HG02884 (cell line): ENCODE results near the gene SLC44A2.
A peak's percentile ranks its signal among the peaks of the same experiment; 100 is the strongest.

ENCODE experiments used
- ATAC-seq: cut with Tn5 transposase; IDR thresholded peaks from one replicate; pipeline ENCODE4 v1.9.1; 2021; ENCODE audit warnings: mild to moderate bottlenecking, moderate library complexity; ENCODE audit not compliant: unreplicated experiment

Gene SLC44A2

GRCh38 chr19:10625003-10625761 lies at the start of gene SLC44A2:
TSS of gene SLC44A2 (plus strand) at chr19:10625553. CDS start at chr19:10625634, 81 bp downstream.
- no peak for ATAC-seq

DNA sequence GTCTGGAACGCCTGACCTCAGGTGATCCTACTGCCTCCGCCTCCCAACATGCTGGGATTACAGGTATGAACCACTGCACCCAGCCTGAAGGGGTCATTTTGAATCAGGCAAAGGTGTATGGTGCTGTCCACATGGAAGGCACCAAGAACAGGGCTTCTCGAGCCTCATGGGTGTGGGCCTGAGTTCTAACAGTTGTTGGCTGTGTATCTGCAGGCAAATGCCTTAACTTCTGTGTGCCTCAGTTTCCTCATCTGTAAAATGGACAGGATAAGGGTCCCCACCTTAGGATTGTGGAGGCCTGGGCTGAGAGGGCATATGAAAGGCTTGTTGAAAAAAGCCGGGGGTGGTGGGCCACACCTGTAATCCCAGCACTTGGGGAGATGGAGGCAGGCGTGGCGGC lies 47.4 kb upstream of the SLC44A2 start:
- ATAC-seq = no peak

DNA sequence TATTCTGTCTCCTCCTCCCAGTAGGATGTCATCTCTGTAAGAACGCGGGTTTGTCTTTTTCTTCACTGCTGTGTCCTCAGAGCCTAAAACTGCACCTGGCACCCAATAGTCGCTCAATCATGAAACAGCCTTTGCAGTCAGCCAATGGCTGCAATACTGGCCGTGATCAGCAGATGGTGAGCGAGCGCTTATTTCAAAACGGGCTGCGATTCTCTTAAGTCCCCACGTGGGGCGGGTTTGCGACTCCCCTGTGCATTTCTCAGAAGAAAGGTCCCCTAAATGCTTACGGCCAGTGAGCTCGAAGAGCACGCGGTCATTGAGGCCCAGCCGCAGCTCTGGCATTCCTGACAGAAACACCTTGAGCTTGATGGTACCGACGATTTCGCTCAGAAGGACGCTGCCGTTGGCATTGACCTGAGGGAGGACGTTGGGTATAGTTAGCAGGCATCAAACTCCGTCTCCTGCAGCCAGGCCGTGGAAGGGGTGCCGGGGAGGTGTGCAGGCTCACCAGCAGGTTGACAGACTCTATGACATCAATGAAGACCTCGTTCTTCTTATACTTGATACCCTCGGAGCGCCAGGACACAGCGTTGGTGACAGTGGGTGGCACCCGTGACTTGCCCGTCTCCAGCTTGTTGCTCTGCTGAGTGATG lies 44.2 kb upstream of the SLC44A2 start:
- ATAC-seq = no peak

DNA sequence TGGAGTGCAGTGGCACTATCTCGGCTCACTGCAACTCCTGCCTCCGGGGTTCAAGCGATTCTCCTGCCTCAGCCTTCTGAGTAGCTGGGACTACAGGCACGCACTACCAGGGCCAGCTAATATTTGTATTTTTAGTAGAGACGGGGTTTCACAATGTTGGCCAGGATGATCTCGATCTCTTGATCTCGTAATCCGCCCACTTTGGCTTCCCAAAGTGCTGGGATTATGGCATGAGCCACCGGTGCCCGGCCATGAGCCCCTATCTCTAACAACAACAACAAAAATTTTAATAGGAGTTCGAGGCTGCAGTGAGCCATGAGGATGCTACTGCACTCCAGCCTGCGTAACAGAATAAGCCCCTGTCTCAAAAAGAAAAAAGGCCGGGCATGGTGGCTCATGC lies 43.3 kb upstream of the SLC44A2 start:
- no peak for ATAC-seq

DNA sequence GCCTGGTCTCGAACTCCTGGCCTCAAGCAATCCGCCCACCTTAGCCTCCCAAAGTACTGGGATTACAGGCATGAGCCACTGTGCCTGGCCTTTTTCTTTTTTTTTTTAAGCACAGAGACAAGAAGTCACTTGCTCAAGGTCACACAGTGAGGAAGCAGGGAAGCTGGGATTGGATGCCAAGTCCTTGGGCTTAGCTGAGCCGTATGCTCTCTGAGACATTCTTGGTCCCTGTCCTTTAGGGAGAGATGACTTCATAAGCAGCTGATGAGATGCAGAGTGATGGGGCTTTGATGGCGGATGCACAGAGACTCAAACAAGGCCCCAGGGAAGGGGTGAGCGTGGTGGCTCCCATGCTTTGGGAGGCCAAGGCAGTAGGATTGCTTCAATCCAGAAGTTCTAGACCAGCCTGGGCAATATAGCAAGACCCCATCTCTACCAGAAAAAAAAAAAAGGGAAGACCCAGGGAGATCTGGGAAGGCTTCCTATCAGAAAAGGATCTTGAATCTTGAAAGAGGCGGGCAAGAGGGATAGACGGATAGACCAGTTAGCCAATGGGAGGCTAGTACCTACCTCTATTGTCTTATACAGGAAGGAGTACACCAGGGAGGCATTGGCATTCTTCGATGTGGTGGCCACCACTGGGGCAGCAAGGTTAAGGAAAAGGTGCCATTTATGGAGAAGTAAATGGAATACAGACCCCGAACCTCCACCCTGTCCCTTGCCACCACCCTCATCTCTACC lies 42.1 kb upstream of the SLC44A2 start:
- no peak for ATAC-seq

DNA sequence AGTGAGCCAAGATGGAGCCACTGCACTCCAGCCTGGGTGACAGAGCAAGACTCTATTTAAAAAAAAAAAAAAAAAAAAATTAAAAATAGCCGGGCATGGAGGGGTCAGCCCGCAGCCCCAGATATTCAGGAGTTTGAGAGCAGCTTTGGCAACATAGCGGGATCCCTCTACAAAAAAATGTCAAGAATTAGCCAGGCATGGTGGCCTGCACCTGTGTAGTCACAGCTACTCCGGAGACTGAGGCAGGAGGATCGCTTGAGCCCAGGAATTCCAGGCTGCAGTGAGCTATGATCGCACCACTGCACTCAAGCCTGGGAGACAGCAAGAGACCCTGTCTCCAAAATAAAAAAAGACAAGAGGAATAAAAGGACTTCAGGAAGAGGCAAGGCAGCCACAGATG lies 39.0 kb upstream of the SLC44A2 start:
- ATAC-seq = no peak

GRCh38 chr19:10587022-10587838 lies 38.1 kb upstream of the SLC44A2 start, which contains the start of gene AP1M2:
TSS of gene AP1M2 (minus strand) at chr19:10587312. CDS start at chr19:10587231, 81 bp downstream.
- ATAC-seq = no peak

DNA sequence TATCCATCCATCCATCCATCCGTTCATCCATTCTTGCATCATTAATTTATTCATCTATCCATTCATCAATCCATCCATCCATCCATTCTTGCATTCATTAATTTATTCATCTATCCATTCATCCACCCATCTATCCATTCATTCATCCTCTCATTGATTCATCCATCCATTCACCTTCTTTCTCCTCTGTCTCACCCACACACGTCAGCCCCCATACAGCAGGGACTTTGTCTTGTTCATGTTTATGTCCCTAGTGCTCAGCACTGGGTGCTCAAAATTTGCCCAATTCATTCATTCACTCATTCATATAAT lies 37.6 kb upstream of the SLC44A2 start:
- no peak for ATAC-seq

DNA sequence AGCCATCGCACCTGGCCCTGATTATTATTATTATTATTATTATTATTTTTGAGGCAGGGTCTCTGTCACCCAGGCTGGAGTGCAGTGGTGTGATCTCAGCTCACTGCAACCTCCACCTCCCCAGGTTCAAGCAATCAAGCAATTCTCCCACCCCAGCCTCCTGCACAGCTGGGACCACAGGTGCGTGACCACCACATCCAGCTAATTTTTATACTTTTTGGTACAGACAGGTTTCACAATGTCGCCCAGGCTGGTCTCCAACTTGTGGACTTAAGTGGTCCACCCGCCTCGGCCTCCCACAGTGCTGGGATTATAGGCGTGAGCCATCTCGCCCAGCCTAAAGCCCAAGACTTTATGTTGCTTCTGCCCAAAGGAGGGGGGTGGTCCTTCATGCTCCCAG lies 32.2 kb upstream of the SLC44A2 start:
- ATAC-seq = no peak

- no peak for ATAC-seq
Observed at GRCh38 chr19:10593820-10594637, 31.3 kb upstream of the SLC44A2 start.

DNA sequence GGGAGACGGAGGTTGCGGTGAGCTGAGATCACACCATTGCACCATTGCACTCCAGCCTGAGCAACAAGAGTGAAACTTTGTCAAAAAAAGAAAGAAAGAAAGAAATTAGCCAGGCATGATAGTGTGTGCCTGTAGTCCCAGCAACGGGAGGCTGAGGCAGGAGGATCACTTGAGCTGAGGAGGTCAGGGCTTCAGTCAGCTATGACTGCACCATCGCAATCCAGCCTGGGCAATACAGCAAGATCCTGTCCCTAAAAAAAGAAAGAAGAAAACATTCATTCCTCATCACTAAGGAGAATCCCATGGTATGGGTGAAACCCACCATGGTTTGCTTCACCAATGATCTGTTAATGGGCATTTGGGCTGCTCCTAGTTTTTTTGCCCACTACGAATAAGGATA lies 25.2 kb upstream of the SLC44A2 start:
- no peak for ATAC-seq

GRCh38 chr19:10601999-10602329 lies 23.4 kb upstream of the SLC44A2 start:
- no peak for ATAC-seq

GRCh38 chr19:10602330-10603083 lies 22.8 kb upstream of the SLC44A2 start:
- peak; percentile 54 for ATAC-seq

DNA sequence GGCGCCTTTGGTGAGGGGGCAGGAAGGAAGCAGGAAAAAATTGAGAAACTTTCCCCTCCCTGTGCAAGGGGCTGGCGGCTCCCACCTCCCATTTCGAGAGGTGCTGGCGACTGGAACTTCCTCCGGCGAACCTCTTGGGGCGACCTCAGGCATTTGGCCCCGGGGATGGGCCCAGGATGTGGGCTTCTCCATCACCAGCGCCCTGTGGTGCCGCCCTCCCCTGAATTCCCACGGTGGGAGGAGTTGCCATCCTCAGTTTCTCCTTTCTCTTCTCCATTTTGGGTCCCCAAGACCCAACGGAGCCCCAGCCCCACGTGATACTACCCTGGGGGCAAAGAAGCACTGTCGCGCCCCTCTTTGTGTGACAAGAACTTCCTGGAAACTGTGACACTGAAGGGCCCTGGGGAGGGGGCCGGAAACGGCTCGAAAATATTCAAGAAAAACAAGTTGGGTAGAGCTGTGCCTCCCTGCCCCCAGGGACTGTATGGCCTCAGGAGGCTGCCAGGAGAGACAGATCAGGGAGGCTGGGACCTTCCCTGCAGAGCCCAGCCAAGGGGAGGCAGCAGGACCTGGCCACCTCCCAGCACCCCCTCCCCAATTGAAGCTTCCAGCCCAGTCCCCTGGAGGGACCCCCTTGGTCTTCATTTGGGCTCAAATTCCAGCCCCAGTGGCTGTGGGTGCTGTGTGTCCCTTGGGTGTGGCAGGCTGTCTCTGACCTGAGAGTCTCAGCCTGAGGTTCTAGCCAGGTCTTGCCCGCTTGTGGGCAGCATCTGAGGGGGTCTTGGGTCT lies 22.1 kb upstream of the SLC44A2 start:
- no peak for ATAC-seq

DNA sequence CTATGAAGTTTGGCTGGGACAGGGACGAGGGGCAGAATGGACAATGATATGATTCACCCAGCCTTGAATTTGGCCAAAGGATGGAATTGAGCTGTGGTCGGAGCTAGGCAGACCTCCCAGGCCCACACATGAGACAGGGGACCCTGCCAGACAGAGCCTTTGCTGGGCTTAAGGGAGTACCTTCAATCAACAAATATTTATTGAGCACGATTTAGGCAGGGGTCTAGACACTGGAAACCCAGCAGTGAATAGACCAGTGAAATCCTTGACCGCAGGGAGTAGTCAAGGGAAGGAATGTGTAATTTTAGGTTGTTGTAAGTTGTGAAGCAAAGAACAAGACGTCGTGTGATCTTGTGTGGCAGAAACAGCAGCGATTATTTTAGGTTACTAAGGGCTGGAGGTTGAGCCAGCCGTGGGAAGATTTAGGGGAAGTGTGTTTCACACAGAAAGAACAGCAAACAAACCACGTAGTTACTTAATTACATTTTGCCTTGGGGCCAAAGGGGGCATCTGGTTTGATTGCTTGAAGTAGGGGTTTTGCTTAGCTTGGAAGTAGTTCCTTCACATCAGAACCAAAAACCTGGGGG lies 21.4 kb upstream of the SLC44A2 start:
- ATAC-seq = no peak

GRCh38 chr19:10604460-10604980 lies 20.8 kb upstream of the SLC44A2 start:
- ATAC-seq = no peak

GRCh38 chr19:10611907-10612306 lies 13.4 kb upstream of the SLC44A2 start:
- ATAC-seq = no peak

GRCh38 chr19:10612499-10613119 lies 12.7 kb upstream of the SLC44A2 start:
- no peak for ATAC-seq
